OCI-M1 (cell line): Measurements from ENCODE around the gene SPTBN4.
"Not testable (repeated sequence)": the region's sequence is repeated elsewhere in the genome, so short reads cannot be mapped to it uniquely, and the experiment has no call there.

Source experiments
- DNase-seq: peaks from one replicate; lab custom pipeline; 2025; lab: John Stamatoyannopoulos, UW

SPTBN4 gene

DNA sequence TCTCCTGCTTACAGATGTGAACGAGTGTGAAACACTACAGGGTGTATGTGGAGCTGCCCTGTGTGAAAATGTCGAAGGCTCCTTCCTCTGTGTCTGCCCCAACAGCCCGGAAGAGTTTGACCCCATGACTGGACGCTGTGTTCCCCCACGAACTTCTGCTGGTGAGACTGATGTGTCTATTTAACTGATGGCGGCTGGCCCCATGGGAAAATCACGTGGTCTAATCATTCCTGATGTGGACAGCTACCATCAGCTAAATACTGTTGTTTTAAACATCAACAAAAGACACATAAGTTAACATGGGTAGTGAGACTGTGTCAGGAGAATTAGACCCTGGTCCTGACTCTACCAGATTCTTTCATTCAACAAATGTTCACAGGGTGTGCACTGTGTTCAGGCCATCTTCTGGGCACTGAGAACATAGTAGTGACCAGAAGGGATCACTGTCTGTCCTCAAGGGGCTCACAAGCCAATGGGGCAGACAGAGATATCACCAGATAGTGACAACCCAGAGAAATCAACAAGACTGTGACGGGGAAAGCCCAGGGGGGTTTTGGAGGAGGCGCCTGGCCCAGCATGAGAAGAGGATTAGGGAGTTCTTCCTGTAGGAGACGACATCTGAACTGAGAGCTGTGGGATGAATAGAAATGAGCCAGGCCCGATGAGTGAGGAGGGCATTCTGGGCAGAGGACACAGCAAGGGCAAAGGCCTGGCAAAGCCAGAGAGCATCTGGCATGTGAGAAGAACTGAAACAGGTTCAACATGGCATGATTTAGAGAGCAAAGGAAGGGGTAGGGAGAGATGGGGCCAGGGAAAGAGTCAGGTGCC is 152.7 kb downstream of the SPTBN4 start:
- DNase-seq, result no peak

GRCh38 chr19:40620161-40620485 is 153.3 kb downstream of the SPTBN4 start:
- DNase-seq, result no peak

DNA sequence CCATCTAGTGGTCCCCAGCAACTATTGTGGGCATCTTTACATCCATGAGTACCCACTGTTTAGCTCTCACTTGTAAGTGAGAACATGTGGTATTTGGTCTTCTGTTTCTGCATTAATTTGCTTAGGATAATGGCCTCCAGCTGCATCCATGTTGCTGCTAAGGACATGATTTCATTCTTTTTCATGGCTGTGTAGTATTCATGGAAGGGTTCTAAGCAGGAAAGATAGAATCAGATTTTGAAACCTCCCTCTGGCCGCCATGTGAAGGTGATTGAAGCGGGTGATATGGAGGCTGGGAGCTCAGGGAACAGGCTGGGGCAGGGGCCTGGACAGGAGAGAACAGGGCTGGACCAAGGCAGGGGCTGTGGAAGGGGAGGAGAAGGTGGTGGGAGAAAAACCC is 154.5 kb downstream of the SPTBN4 start:
- no peak for DNase-seq

GRCh38 chr19:40621966-40622772 is 155.4 kb downstream of the SPTBN4 start:
- no peak for DNase-seq

- no peak for DNase-seq
These were observed 155.9 kb downstream of the SPTBN4 start for GRCh38 chr19:40622773-40623075.

- DNase-seq, result no peak
These were observed 156.8 kb downstream of the SPTBN4 start for GRCh38 chr19:40623403-40624251.

DNA sequence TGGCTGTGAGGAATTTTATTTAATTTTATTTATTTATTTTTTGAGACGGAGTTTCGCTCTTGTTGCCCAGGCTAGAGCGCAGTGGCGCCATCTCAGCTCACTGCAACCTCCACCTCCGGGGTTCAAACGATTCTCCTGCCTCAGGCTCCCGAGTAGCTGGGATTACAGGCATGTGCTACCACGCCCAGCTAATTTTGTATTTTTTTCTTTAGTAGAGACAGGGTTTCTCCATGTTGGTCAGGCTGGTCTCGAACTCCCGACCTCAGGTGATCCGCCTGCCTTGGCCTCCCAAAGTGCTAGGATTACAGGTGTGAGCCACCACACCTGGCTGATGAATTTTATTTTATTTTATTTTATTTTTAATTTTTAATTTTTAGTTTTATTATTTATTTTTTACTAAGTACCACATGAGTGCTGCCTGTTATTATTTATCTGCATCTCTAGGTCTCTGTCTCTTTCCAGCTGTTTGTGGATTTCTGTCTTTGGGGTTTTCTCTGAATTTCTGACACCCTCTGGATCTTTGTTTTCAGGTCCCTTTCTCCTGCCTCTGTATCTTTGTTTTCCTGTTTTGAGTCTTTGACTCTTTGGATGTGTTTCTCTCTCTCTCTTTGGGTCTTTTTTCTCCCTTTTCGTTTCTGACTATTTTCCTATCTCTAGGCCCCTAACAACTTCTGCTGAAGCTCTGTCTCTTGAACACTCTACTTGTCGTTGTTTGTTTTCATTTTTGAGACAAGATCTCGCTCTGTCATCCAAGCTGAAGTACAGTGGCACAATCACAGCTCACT is 157.8 kb downstream of the SPTBN4 start:
- not testable (repeated sequence) for DNase-seq

DNA sequence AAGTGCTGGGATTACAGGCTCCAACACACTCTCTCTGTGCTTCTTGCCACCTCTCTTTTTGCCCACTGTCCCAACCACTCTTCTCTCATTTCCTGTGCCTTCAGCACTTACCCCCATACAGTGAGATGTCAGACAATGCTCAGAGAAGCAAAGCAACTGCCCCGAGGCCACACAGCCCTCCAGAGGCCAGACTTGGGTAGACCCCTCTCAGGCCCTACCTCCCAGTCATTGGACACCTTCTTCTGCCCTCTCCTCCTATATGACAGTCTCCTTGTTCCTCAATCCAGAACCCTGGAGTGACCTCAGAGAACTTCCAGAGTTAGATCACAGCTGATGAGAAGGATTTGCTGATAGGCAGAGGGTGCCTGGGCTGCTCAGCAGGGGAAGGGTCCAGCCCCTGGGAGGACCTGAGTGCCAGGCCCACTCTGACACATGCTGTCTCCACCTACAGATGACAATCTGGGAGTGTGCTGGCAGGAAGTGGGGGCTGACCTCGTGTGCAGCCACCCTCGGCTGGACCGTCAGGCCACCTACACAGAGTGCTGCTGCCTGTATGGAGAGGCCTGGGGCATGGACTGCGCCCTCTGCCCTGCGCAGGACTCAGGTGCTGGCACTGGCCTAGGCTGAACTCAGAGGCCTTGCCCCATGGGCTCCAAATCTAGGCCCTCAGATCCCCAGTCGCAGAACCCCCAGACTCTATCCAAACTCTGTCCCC is 158.8 kb downstream of the SPTBN4 start:
- no peak for DNase-seq
